Mesendoderm (in vitro differentiated cells): Measurements from ENCODE around the gene RNPS1.

Source experiments
- DNase-seq: peaks from one replicate; pipeline ENCODE4 v3.0.0; 2013
- H2AK5ac ChIP-seq: 2 replicates; pipeline ENCODE4 v1.6.1; 2013; ENCODE audit warnings: low read length, inconsistent platforms
- H2BK120ac ChIP-seq: 2 replicates; pipeline ENCODE4 v1.6.1; 2013; ENCODE audit warnings: low read depth, mild to moderate bottlenecking, low read length, moderate library complexity, mixed read lengths
- H2BK15ac ChIP-seq: replicated peaks from 2 replicates; pipeline ENCODE4 v1.6.1; 2013; ENCODE audit warnings: low read depth, mild to moderate bottlenecking, moderate library complexity
- H2BK5ac ChIP-seq: 2 replicates; pipeline ENCODE4 v1.6.1; 2013; ENCODE audit warnings: low read length, inconsistent platforms
- H3K18ac ChIP-seq: 2 replicates; pipeline ENCODE4 v1.6.1; 2013; ENCODE audit warnings: mild to moderate bottlenecking, low read length, mixed read lengths
- H3K23ac ChIP-seq: one replicate; pipeline ENCODE4 v1.6.1; 2013; ENCODE audit warnings: low read length
- H3K27ac ChIP-seq: 2 replicates; pipeline ENCODE4 v1.5.1; 2013; ENCODE audit warnings: low read depth, mild to moderate bottlenecking, inconsistent platforms, low read length, moderate library complexity
- H3K27me3 ChIP-seq: 2 replicates; pipeline ENCODE4 v1.6.1; 2013; ENCODE audit warnings: low read length, control low read depth, mild to moderate bottlenecking, inconsistent platforms; ENCODE audit not compliant: insufficient read depth, poor library complexity
- H3K36me3 ChIP-seq: 2 replicates; pipeline ENCODE4 v1.6.1; 2013; ENCODE audit warnings: low read length, inconsistent platforms; ENCODE audit not compliant: control insufficient read depth, insufficient read depth
- H3K4ac ChIP-seq: one replicate; pipeline ENCODE4 v1.6.1; 2013; ENCODE audit warnings: low read depth, mild to moderate bottlenecking, low read length, moderate library complexity
- H3K4me1 ChIP-seq: 2 replicates; pipeline ENCODE4 v1.6.1; 2013; ENCODE audit warnings: low read depth, low read length, inconsistent platforms; ENCODE audit not compliant: control insufficient read depth
- H3K4me2 ChIP-seq: 2 replicates; pipeline ENCODE4 v1.6.1; 2013; ENCODE audit warnings: low read length
- H3K4me3 ChIP-seq: 2 replicates; pipeline ENCODE4 v1.5.1; 2013; ENCODE audit warnings: mild to moderate bottlenecking, low read length
- H3K56ac ChIP-seq: one replicate; pipeline ENCODE4 v1.6.1; 2013; ENCODE audit warnings: low read length
- H3K79me1 ChIP-seq: 2 replicates; pipeline ENCODE4 v1.6.1; 2013; ENCODE audit warnings: low read length, inconsistent platforms
- H3K79me2 ChIP-seq: 2 replicates; pipeline ENCODE4 v1.6.1; 2013; ENCODE audit warnings: mild to moderate bottlenecking, low read length; ENCODE audit not compliant: control insufficient read depth, insufficient read depth
- H3K9ac ChIP-seq: 2 replicates; pipeline ENCODE4 v1.6.1; 2013; ENCODE audit warnings: low read length, inconsistent platforms
- H4K5ac ChIP-seq: one replicate; pipeline ENCODE4 v1.6.1; 2013; ENCODE audit warnings: low read length
- H4K8ac ChIP-seq: one replicate; pipeline ENCODE4 v1.6.1; 2013; ENCODE audit warnings: low read depth, mild to moderate bottlenecking, control low read depth, low read length, moderate library complexity
- WGBS: extraction: QIAGEN DNeasy Blood & Tissue Kit; methylation state at CpG from one replicate; pipeline ENCODE4 v1.1.7; 2013; ENCODE audit warnings: low lambda C conversion rate, missing lambda C conversion rate; ENCODE audit not compliant: insufficient coverage; ENCODE audit errors: extremely low coverage; 5-methylcytosine and 5-hydroxymethylcytosine counted together

The RNPS1 gene

DNA sequence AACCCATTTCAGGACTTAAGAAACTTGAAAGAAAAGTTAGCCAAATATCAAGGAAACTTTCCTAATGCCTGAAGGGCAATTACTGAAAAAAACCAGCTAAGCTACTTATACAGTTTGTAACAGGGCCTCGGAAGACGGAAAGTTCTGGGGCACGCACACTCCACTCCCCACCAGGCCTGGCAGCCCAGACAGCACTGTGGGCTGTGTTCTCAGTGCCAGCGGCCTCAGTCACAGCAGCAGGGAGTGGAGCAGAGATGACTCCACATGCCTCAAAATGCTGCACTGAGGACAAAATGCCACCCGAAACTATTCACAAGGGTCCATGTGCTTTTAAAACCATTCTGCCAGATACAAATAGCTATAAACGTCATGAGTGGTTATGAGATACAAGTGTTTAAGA is 10.2 kb downstream of the RNPS1 start:
- no peaks in the 10 kb centered on the region for H3K4me1 ChIP-seq
- H3K56ac ChIP-seq, result no peak overlapping the region
- no peaks in the 10 kb centered on the region for H3K27me3 ChIP-seq
- no peak overlapping the region for H2BK15ac ChIP-seq
- H2BK120ac ChIP-seq, result no peak overlapping the region
- no CpG with 5 or more reads among the region's 6 CpGs for WGBS
- H3K79me2 ChIP-seq, result peaks cover 15% of the 10 kb centered on the region
- H4K5ac ChIP-seq, result no peak overlapping the region
- peaks cover 19% of the 10 kb centered on the region for H3K79me1 ChIP-seq
- peaks cover 32% of the 10 kb centered on the region for H3K36me3 ChIP-seq
- no peak overlapping the region for H3K23ac ChIP-seq
- H4K8ac ChIP-seq, result no peak overlapping the region
- H3K4ac ChIP-seq, result no peak overlapping the region
- no peak for DNase-seq
- H3K9ac ChIP-seq, result no peak overlapping the region
- no peak overlapping the region for H2BK5ac ChIP-seq
- no peak overlapping the region for H3K27ac ChIP-seq
- H3K18ac ChIP-seq, result no peak overlapping the region
- H2AK5ac ChIP-seq, result no peak overlapping the region
- no peak overlapping the region for H3K4me3 ChIP-seq
- no peak overlapping the region for H3K4me2 ChIP-seq

GRCh38 chr16:2256531-2257140 is 11.3 kb downstream of the RNPS1 start:
- H2BK120ac ChIP-seq, result no peak overlapping the region
- no peak overlapping the region for H3K23ac ChIP-seq
- no peak overlapping the region for H3K9ac ChIP-seq
- no CpG with 5 or more reads among the region's 12 CpGs for WGBS
- peaks cover 24% of the 10 kb centered on the region for H3K36me3 ChIP-seq
- H3K56ac ChIP-seq, result no peak overlapping the region
- H3K18ac ChIP-seq, result no peak overlapping the region
- no peak overlapping the region for H3K4me3 ChIP-seq
- H2AK5ac ChIP-seq, result no peak overlapping the region
- H3K4me2 ChIP-seq, result no peak overlapping the region
- H4K8ac ChIP-seq, result no peak overlapping the region
- no peak overlapping the region for H3K4ac ChIP-seq
- H4K5ac ChIP-seq, result no peak overlapping the region
- no peak overlapping the region for H2BK15ac ChIP-seq
- H3K79me1 ChIP-seq, result peaks cover 11% of the 10 kb centered on the region
- no peaks in the 10 kb centered on the region for H3K27me3 ChIP-seq
- peaks cover 6% of the 10 kb centered on the region for H3K79me2 ChIP-seq
- no peak for DNase-seq
- H2BK5ac ChIP-seq, result no peak overlapping the region
- no peak overlapping the region for H3K27ac ChIP-seq
- no peaks in the 10 kb centered on the region for H3K4me1 ChIP-seq

DNA sequence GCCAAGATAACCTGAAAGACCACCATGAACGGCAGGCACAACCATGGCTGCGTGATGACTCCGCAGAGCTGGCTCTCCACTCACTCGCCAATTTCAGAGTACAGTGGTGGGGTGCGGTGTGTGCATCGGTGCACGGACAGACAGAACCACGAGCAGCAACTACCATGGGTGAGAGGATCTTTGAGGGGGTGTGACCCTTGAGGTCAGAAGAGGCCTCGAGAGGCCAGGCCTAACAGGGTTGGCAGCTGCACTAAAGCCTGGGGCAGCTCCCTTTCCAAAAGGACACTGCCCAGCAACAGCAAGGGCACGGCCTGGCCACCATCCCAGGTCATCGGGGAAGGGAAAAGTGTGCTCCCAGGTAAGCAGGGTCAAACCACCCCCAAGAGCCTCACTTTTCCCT is 14.6 kb downstream of the RNPS1 start:
- Histone ChIP-seq H3K23ac (no peak overlapping the region), H3K18ac (no peak overlapping the region), H3K4me1 (no peaks in the 10 kb centered on the region), H3K4ac (no peak overlapping the region), H4K5ac (no peak overlapping the region), H3K36me3 (peaks cover 19% of the 10 kb centered on the region), H3K4me2 (no peak overlapping the region), H2BK15ac (no peak overlapping the region), H4K8ac (no peak overlapping the region), H3K4me3 (no peak overlapping the region), H3K79me2 (peaks cover 11% of the 10 kb centered on the region), H3K27me3 (no peaks in the 10 kb centered on the region), H2BK120ac (no peak overlapping the region), H3K27ac (no peak overlapping the region), H3K79me1 (peaks cover 12% of the 10 kb centered on the region), H3K9ac (no peak overlapping the region), H3K56ac (no peak overlapping the region), H2AK5ac (no peak overlapping the region), H2BK5ac (no peak overlapping the region)
- no peak for DNase-seq
- WGBS, result no CpG with 5 or more reads among the region's 11 CpGs

DNA sequence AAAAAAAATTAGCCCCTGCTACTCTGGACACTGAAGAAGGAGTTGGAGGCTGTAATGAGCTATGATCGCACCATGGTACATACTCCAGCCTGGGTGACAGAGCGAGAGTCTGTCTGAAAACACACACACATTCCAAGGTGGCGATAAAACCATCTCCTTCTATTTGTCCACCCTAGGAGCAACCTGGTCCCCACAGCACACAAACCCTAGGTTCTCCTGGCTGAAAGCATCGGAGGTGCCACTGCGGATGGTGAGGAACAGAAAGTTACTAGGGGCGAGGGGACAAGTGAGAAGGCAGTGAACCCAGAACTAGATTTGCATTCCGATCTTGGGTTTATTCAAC is 15.1 kb downstream of the RNPS1 start:
- H3K4ac ChIP-seq, result no peak overlapping the region
- H3K23ac ChIP-seq, result no peak overlapping the region
- H3K36me3 ChIP-seq, result peaks cover 19% of the 10 kb centered on the region
- no peak overlapping the region for H4K5ac ChIP-seq
- H3K27ac ChIP-seq, result no peak overlapping the region
- peaks cover 10% of the 10 kb centered on the region for H3K79me2 ChIP-seq
- H4K8ac ChIP-seq, result no peak overlapping the region
- no peak overlapping the region for H3K9ac ChIP-seq
- DNase-seq, result peak; percentile 15
- H2BK120ac ChIP-seq, result no peak overlapping the region
- H3K27me3 ChIP-seq, result no peaks in the 10 kb centered on the region
- no peak overlapping the region for H2BK15ac ChIP-seq
- H2AK5ac ChIP-seq, result no peak overlapping the region
- H2BK5ac ChIP-seq, result no peak overlapping the region
- H3K4me3 ChIP-seq, result no peak overlapping the region
- H3K56ac ChIP-seq, result peak overlapping the region; percentile 22
- no CpG with 5 or more reads among the region's 7 CpGs for WGBS
- H3K4me2 ChIP-seq, result no peak overlapping the region
- no peak overlapping the region for H3K18ac ChIP-seq
- H3K79me1 ChIP-seq, result peaks cover 12% of the 10 kb centered on the region
- no peaks in the 10 kb centered on the region for H3K4me1 ChIP-seq

DNA sequence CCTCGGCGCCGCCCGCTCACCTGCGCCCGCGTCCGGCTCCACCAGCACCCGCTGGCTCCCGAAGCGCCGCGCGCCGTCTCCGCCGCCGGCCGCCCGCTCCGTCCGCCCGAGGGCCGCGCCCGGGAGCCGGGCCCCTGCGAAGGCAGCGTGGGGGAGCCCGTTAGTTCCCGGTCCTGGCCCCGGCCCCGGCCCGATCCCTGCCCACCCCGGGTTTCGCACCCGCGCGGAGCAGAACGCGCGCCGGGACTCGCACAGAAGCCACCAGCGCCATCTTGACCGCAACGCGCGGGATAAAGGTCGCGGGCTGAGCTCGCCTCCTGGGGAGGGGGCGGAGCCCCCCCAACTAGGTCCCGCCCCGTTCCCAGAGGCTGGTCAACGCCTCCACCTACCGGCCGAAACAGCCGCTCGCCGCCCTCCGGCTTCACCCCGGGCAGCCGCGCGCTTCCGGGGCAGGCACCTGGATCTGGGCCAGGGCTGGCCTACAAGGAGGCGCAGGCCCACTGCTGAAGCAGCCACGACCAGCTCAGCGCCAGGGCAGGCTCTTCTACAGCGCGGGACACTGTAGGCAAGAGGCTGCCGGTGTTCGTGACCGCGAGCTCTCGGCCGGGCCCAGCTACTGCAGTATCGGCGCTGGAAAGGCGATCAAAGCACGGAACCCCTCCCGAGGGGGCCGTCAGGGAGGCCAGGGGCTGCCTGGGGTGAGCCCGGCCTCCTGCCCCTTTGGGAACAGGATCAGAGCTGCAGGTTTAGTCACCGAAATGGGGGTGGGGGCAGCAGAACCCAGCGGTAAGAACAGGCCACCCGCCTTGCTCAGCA is 16.4 kb downstream of the RNPS1 start, which contains the start of gene ECI1:
TSS of gene ECI1 (minus strand) at position 292 of the 816 bp plus-strand sequence. CDS start at position 271, 21 bp downstream.
- Histone ChIP-seq H2BK15ac (no peak within 1 kb of the TSS), H3K18ac (peak within 1 kb of the TSS; percentile 97), H3K4ac (peak within 1 kb of the TSS; percentile 92), H4K8ac (peak within 1 kb of the TSS; percentile 99), H3K27me3 (no peaks in the 10 kb centered on the region), H3K36me3 (peaks cover 11% of the 10 kb centered on the region), H3K79me1 (peaks cover 5% of the 10 kb centered on the region), H3K79me2 (peaks cover 8% of the 10 kb centered on the region), H3K9ac (peak within 1 kb of the TSS; percentile 65), H3K56ac (peak within 1 kb of the TSS; percentile 82), H2BK120ac (no peak within 1 kb of the TSS), H3K4me2 (peak within 1 kb of the TSS; percentile 46), H3K27ac (peak within 1 kb of the TSS; percentile 94), H4K5ac (no peak within 1 kb of the TSS), H2AK5ac (no peak within 1 kb of the TSS), H3K4me1 (no peaks in the 10 kb centered on the region), H2BK5ac (no peak within 1 kb of the TSS), H3K4me3 (peak within 1 kb of the TSS; percentile 16), H3K23ac (peak within 1 kb of the TSS; percentile 24)
- peak; percentile 95 for DNase-seq
- WGBS, result no CpG with 5 or more reads among the region's 88 CpGs
